ENCODE data around the gene ETNPPL. TPM values are rescaled to one million over a fixed set of nuclear protein-coding genes. Genes with fewer than 3 reads are reported as not detected.
A peak's percentile ranks its signal among the peaks of the same experiment; 100 is the strongest.

ETNPPL gene
- not detected in 2 replicates for total RNA-seq (ENCODE audit: low replicate concordance)

- DNase-seq (ENCODE audit: low read depth): no peak
- H3K4me3 ChIP-seq (ENCODE audit: low read depth, low read length): peak within 1 kb of the TSS; percentile 62
- no peak for TF ChIP-seq CTCF (IDR thresholded peaks at IDR 0.05; ENCODE audit: insufficient read depth, low read length)
Observed at GRCh38 chr4:108762559-108763225, at the start of gene ETNPPL. Gene ETNPPL, minus strand, starts transcription at chr4:108763053. Its CDS starts 155 bp downstream, at chr4:108762898.

- no peak overlapping the region for H3K4me3 ChIP-seq (ENCODE audit: low read depth, low read length)
- no peak for DNase-seq (ENCODE audit: low read depth)
- TF ChIP-seq CTCF (IDR thresholded peaks at IDR 0.05; ENCODE audit: insufficient read depth, low read length): no peak
Observed at GRCh38 chr4:108811486-108811885, 48.6 kb upstream of the ETNPPL start.

GRCh38 chr4:108810087-108810486, 47.2 kb upstream of the ETNPPL start:
- no peak overlapping the region for H3K4me3 ChIP-seq (ENCODE audit: low read depth, low read length)
- no peak for TF ChIP-seq CTCF (IDR thresholded peaks at IDR 0.05; ENCODE audit: insufficient read depth, low read length)
- no peak for DNase-seq (ENCODE audit: low read depth)

GRCh38 chr4:108804648-108805273, 41.9 kb upstream of the ETNPPL start:
- no peak for TF ChIP-seq CTCF (IDR thresholded peaks at IDR 0.05; ENCODE audit: insufficient read depth, low read length)
- DNase-seq (ENCODE audit: low read depth): no peak
- H3K4me3 ChIP-seq (ENCODE audit: low read depth, low read length): no peak overlapping the region

- no peak overlapping the region for H3K4me3 ChIP-seq (ENCODE audit: low read depth, low read length)
- no peak for TF ChIP-seq CTCF (IDR thresholded peaks at IDR 0.05; ENCODE audit: insufficient read depth, low read length)
- no peak for DNase-seq (ENCODE audit: low read depth)
Observed at GRCh38 chr4:108799306-108799705, 36.5 kb upstream of the ETNPPL start.

- no peak for DNase-seq (ENCODE audit: low read depth)
- no peak overlapping the region for H3K4me3 ChIP-seq (ENCODE audit: low read depth, low read length)
- TF ChIP-seq CTCF (IDR thresholded peaks at IDR 0.05; ENCODE audit: insufficient read depth, low read length): no peak
Observed at GRCh38 chr4:108796173-108796572, 33.3 kb upstream of the ETNPPL start.

Measured in fibroblast of the aortic adventitia (primary cell).